Measurements from ENCODE around the gene LTB4R2.

- no peak for TF ChIP-seq CTCF (IDR thresholded peaks at IDR 0.05; ENCODE audit: extremely low read depth in 1 of 2, insufficient read depth in 1 of 2, low read depth in 1 of 2, low read length in 2 of 2)
- no peak for TF ChIP-seq POLR2AphosphoS5 (IDR thresholded peaks at IDR 0.05; ENCODE audit: insufficient read depth, low read depth, low read length)
- no peak for TF ChIP-seq MAX (IDR thresholded peaks at IDR 0.05; ENCODE audit: insufficient read depth, insufficient read length)
- no peak for TF ChIP-seq JUN (IDR thresholded peaks at IDR 0.05; ENCODE audit: borderline replicate concordance, insufficient read depth, insufficient read length, low read depth)
- no peak for TF ChIP-seq POLR2A (IDR thresholded peaks at IDR 0.05; ENCODE audit: low read depth, low read length)
- no peak for TF ChIP-seq EZH2 (IDR thresholded peaks at IDR 0.05; ENCODE audit: borderline replicate concordance, low read depth, low read length, severe bottlenecking)
- no peak for TF ChIP-seq MYC (IDR thresholded peaks at IDR 0.05; ENCODE audit: low read depth, low read length)
- no peak for TF ChIP-seq FOS (IDR thresholded peaks at IDR 0.05; ENCODE audit: borderline replicate concordance, insufficient read depth, low read length)
Observed at GRCh38 chr14:24289649-24290280, 20.2 kb upstream of the LTB4R2 start.

All from endothelial cell of umbilical vein (primary cell).